GM18526 (cell line): ENCODE data around the gene IQGAP3.

ENCODE experiments used
- POLR2A ChIP-seq: IDR thresholded peaks from 3 replicates; pipeline ENCODE4 v1.6.1; 2011; ENCODE audit not compliant: insufficient read length; ENCODE audit errors: extremely low read depth

The IQGAP3 gene

DNA sequence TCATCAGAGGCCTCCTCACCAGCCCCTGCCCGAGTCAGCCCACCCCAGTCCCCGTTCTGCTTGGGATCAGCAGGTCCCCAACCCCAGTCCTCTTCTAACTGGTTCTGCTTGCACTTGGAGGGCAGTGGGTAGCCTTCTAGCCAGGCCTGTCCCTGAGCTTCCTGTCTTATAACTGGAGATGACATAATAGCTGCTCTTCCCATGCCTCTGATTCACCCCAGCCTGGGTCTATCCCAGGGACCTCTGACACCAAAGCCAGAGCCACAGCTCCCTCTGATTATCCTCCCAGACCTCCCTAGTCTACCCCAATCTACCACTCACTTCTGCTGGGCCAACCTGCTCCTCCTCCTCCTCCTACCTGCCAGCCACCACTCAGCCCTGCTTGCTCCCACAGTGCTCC, 31.4 kb downstream of the IQGAP3 start:
- TF ChIP-seq POLR2A: no peak

DNA sequence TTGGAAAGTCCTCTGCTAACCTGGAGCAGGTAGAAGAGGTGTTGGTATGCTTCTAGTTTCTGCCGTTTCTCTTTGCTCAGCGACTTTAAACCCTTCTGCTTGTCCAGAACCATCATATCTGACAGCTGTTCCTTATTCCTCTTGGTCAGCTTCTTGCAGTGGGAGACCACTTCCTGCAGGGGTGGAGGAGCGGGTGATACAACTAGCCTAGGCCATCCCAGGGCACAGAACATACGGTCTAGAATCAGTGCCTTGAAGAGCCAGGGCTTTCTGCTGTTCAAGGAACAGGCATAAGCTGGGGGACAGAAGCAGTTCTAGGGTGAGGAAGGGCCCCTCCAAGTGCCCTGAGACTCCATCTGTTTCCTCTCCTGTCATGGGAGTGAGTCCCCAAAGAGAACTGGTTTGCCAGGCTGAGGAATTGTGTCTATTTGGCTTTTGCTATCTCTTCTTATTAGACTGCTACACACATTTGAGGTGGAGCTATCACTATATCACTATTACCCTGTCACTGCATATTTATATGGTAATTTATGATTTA, 32.5 kb downstream of the IQGAP3 start:
- no peak for TF ChIP-seq POLR2A

DNA sequence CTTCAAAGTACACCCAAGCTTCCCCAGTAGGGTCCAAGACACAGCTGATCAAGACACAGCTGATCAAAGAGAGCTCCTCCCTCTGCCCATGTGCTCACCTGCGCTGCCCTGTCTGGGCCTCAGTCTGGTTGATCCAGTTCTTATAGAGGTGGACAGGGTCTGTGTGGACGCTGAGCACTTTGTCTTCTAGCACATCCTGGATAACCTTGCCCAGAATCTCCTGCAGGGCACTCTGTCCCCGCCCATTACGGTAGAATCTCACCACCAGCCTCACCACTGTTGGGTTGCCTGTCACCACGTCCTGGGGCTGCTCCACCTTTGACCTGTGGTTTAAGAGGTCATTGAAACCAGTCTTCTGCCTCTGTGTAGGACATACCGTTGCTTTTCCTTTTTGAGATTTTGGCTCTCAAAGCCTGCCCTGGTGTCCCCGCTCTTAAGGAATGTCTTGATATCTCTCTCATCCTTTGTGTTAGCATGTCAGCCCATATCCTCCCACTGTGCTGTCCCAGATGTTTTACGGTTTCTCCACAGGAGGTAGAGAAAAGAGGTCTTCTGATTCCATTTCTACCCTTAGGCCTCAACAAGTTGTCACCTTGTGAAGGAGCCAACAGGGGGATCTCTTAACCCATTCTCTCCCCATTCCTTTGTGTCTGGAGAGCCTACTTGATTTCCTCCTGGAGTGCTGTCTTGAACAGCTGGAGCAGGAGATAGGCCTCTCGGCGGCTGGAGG, 33.5 kb downstream of the IQGAP3 start:
- TF ChIP-seq POLR2A: no peak

DNA sequence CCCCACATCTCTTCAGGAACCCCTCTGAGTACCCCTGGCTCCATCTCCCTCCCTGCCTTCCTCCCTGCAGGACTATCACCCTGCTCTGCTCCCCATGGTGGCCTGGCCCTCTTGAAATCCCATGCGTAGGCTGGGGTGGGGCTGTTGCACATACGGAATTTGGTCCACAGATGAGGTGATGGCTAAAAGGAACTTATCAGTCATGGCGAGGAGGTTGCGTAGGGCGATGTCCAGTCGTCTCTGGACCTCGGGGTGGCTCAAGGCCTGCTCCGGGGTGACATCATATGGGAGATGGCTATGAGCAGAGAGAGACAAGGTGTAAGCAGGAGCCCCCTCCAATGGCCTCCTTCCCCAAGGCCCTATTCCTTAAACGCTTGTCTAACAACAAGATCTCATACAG, 35.3 kb downstream of the IQGAP3 start:
- TF ChIP-seq POLR2A: no peak

DNA sequence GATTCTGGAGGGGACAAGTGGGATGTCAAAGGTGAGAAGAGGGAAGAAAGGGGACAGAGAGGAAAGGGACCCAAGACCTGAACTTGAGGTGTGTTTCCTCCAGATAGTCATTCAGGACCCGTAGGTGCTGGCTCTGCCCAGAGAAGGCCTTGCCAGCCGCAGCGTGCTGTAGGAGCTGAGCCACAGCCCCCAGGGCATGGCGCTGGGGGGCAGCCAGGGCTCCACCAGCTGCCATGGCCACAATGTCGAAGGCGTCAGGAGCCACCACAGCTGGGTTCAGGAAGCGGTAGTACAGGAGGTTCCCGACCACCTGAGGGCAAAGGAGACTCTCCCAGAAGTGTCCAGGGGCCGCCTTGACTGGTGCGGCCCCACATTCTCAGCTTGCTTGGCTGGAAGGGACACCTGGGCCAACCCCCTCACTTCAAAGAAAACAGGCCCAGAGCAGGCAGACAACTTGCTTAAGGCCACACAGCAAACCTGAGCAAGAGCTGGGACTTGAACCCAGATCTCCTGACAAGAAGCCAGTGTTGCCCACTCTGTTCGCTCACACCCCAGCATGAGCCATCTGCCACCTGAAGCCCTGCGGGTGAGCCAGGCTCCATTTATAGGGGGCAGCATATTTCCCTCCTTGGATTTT, 37.8 kb downstream of the IQGAP3 start:
- TF ChIP-seq POLR2A: no peak

DNA sequence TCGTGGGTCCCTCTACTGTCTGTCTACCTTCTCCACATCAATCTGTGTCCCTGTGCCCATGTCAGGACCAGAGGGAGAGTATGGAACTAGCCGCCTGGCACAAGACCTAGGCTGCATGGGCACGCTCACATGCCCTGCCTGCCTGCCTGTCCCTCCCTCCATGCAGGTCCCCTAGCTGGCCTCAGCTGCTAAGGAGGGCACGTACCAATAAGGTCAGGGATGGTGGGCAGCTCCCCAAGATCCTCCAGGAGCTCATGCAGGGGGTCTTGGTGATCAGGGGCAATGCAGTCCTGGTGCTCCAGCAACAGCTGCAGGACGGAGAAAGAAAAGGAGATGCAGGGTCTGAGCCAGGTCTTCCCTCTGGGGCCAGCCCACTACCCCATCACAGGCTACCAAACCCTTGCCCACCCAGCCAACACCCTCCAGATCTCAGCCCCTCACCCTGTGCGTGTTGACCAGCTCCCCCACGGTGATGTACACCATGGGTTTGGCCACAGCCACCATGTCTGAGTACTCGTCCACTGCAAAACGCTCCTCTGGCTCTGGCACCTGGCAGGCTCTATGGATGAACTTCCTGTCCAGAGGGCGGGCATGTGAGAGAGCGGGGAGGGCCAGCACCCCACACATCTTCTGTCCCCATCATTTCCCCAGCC, 38.7 kb downstream of the IQGAP3 start:
- no peak for TF ChIP-seq POLR2A

DNA sequence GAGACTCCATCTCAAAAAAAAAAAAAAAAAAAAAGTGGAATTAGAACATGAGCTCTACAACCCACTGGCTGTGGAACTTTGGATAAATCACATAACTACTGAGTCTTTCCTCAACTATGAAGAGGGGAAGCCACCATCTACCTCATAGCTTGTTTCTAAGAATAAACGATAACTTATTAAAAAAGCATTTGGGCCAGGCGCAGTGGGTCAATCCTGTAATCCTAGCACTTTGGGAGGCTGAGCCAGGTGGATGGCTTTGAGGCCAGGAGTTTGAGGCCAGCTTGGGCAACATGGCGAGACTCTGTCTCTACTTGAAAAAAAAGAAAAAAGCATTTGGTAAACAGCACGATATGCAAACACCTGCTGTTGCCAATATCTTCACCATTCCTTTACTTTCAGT, 40.0 kb downstream of the IQGAP3 start:
- TF ChIP-seq POLR2A: no peak

DNA sequence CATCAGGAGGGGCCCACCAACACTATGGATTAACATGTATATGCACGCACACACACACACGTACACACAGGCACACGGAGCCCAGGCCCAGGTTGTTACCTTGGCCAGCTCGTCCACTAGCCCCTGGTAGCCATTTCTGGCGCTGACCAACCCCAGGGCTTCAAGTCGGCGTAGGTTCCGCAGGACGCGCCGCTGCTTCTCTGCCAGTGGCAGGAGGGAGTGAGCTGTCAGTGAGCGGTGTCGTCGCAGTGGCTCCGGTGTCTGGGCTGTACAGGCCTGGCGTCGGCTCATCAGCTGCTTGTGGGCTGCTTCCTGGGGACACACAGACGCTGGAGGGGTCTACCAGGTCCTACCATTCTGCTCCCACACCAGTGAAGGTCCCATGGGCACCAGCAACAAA, 42.4 kb downstream of the IQGAP3 start:
- TF ChIP-seq POLR2A: no peak

DNA sequence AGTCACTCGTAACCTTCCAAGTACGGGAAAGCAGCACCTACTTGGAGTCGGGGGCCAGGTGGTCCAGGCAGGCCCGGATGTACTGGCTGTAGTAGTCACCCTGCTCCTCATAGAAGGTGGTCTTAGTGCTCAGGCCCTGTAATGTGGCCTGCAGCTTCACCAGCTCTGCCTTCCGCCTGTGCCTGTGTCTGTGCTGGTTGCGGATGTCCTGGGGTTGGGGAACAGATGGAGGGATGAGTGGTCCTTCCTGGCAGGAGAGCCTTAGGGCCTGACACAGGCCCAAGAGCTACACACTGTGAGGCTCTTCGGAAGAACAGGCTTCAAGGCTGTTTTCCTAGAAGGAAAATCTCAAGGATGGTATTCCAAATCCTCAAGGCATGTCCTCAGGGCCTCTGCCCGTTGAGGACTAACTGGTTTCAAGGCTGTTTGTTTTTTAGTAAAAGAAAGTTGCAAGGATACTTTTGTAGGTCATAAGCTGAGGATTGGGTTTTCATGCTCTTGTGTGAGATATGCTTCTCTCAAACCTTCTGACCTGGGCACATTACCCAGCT, 43.4 kb downstream of the IQGAP3 start:
- TF ChIP-seq POLR2A: no peak

DNA sequence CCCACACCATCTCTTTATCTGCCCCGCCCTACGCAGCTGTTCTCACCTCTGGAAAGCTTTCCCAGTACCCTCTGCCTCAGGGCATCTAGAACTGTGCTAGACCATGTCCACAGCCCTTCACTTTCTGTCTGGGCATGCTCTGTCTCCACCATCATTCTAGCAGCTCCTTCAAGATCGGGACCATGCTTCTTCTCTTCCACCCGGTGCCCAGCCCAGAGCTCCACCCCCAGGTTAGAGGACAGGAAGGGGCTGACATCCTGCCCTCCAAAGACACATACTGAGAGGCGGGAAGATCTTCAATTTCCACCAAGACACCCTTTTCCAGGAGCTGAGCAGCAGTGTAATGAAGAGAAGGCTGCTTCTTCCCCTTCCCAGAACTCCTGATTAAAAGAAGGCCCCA, 44.1 kb downstream of the IQGAP3 start:
- TF ChIP-seq POLR2A: no peak

DNA sequence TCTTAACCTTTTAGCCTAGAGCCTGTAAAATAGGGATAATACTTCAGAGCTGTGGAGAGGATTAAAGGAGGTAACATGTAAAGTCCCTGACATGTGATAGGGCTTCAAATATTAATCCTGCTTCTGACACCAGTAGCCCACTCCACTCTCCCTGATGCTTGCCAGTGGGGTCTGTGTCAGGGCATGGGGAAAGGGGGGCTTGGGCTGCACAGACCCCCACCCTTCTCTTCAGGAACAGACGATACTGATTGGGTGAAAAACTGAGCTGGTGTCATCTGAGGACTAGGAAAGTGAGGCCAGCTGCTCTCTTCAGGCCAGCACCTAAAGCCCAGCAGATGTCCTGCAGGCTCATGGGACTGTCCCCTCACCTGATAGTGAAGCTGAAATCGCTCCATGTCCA, 44.8 kb downstream of the IQGAP3 start:
- no peak for TF ChIP-seq POLR2A

DNA sequence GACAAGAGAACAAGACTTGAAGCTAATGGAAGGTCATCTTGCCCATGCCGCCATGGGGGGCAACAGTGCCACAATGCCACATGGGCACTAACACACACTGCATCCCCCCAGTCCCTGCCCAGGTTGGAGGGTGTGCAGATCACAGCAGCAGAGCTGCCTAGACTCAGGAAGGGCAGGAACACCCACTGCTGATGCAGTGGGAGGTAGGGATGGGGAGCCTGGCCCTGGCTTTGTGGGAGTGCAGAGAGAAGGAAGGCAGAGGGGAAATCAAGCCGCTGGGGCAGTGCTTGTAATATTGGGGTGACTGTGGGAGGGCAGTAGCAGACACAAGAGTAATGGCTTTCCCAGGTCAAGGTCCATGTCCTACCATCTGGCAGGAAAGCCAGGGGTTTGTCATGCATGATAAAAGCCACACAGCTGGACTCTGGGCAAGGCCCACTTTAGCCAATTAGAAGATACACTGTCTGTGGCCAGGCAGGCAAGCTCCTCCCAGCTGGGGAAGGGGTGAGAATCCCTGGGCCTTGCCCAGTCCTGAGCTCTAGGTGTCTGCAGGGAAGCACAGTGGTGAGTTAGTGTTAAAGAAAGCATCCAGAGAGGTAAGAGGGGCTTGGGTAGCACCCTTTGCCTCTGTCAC, 46.4 kb downstream of the IQGAP3 start:
- no peak for TF ChIP-seq POLR2A

DNA sequence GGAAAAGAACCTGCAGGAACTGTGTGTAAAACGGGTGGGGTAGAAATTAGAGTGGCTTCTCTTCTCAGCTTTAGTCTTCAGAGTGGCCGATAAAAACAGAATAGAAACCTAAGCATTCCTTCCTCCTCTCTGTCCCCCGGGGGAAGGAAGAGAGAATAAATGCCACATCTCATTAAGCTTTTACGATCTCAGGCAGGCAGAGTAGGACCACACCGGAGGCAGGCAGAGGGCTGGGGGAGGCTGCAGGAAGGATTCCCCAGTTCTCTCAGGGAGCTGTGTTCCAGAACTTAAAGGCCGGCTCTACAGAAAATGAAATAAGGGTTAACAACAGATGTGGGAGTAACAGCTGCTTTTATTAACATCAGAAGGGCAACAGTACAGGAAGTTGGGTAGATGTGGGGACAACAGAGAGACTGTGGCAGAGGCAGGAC, 47.3 kb downstream of the IQGAP3 start:
- TF ChIP-seq POLR2A: no peak

DNA sequence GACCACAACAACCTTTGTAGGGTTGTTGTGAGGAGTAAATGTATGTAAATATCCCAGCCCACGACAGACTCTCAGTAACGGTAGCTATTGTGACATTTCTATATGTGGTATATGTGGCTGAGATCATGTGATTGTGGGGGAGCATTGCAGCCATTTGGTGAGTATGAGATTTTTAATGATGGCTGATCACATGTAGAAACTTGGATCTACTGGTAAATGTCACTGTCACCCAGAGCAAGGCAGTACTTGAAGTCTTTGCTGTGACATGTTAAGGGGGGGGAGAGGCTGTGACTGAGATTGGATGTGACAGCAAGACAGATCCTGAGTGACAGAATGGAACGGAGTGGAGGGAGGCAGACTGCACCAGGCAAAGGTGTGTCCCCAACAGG, 47.9 kb downstream of the IQGAP3 start:
- no peak for TF ChIP-seq POLR2A

DNA sequence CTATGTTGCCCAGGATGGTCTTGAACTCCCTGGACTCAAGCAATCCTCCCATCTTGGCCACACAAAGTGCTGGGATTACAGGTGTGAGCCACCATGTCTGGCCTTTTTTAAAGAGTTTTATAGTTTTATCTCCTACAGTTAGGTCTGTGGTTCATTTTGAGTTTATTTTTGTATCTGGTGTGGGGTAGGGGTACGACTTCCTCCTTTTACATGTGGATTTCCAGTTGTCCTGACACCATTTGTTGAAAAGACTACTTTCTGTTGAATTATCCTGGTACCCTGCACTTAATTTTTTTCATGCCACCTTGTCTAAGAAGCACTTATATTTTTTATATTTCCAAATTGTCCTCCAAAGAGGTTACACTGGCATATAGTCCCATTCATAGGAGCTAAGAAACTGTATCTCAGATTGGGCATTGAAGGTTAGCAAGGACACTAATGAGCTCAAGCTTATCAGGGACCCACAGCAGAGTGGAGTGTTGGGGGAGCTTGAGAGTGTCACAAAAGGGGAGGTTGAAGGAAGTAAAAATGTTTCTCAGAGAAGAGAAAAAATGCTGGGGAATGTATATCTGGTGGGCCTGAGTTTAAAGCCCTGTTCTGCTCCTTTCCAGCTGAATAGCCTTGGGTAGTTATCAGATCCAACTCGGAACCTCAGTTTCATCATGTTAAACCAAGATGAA, 48.4 kb downstream of the IQGAP3 start:
- TF ChIP-seq POLR2A: no peak
